Glutamatergic neuron (in vitro differentiated cells): ENCODE measurements around the gene TIMP2. TPM values are rescaled to one million over a fixed set of nuclear protein-coding genes. Genes with fewer than 3 reads are reported as not detected.

Experiments
- DNase-seq: peaks from one replicate; pipeline ENCODE4 v3.0.0; 2022
- H3K27ac Mint-ChIP-seq: one replicate; pipeline ENCODE4 v1.8.0; 2020; ENCODE audit warnings: mild to moderate bottlenecking, mixed read lengths, inconsistent platforms; ENCODE audit not compliant: unreplicated experiment
- H3K27me3 Mint-ChIP-seq: one replicate; pipeline ENCODE4 v1.8.0; 2020; ENCODE audit warnings: mild to moderate bottlenecking, moderate library complexity, mixed read lengths, inconsistent platforms; ENCODE audit not compliant: unreplicated experiment
- H3K36me3 Mint-ChIP-seq: one replicate; pipeline ENCODE4 v1.8.0; 2020; ENCODE audit warnings: mild to moderate bottlenecking, mixed read lengths, inconsistent platforms; ENCODE audit not compliant: unreplicated experiment
- H3K4me1 Mint-ChIP-seq: one replicate; pipeline ENCODE4 v1.8.0; 2020; ENCODE audit warnings: mild to moderate bottlenecking, low read depth, mixed read lengths, inconsistent platforms; ENCODE audit not compliant: unreplicated experiment
- H3K4me3 Mint-ChIP-seq: one replicate; pipeline ENCODE4 v1.8.0; 2020; ENCODE audit warnings: mild to moderate bottlenecking, mixed read lengths, inconsistent platforms; ENCODE audit not compliant: unreplicated experiment
- H3K9me3 Mint-ChIP-seq: one replicate; pipeline ENCODE4 v1.8.0; 2020; ENCODE audit warnings: mild to moderate bottlenecking, moderate library complexity, mixed read lengths, inconsistent platforms; ENCODE audit not compliant: unreplicated experiment
- total RNA-seq: library from RNA; stranded (reverse); fragmentation: NEBNext Ultra II Directional; extraction: Animal tissue kit (Norgen Biotek cat#: 25700); gene quantifications from one replicate; pipeline ENCODE4 v1.2.1, GENCODE V29; 2021; ENCODE audit not compliant: unreplicated experiment
- TF ChIP-seq, protein P1 (sequence below): fragments of 200-600 bp; sonication (generic); IDR thresholded peaks from one replicate; pipeline ENCODE4 v1.5.0; 2021; ENCODE audit not compliant: partially characterized antibody, unreplicated experiment

The TIMP2 gene
- total RNA-seq, 1 donor from 2014 or later: 121 TPM

DNA sequence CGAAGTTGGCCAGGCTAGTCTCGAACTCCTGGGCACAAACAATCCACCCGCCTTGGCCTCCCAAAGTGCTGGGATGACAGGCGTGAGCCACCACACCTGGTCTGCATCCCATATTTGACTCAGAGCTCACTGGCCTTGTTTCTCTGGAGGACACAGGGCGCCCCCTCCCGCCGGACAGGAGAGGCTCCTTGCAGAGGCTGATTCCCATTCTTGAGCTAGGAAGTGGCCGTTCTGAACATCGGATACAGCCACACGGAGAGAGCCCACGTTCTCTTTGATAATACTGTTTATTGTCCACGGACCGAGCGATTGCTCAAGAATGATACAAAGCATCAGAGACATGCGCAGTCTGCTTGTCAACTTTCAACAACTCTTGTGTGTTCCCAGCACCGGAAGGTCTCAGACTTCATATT lies 72.5 kb downstream of the TIMP2 start:
- no peak overlapping the region for H3K4me3 Mint-ChIP-seq
- no peaks in the 10 kb centered on the region for H3K36me3 Mint-ChIP-seq
- peaks cover 1% of the 10 kb centered on the region for H3K9me3 Mint-ChIP-seq
- DNase-seq: no peak
- H3K27me3 Mint-ChIP-seq: peaks cover 5% of the 10 kb centered on the region
- TF ChIP-seq, protein P1, sequence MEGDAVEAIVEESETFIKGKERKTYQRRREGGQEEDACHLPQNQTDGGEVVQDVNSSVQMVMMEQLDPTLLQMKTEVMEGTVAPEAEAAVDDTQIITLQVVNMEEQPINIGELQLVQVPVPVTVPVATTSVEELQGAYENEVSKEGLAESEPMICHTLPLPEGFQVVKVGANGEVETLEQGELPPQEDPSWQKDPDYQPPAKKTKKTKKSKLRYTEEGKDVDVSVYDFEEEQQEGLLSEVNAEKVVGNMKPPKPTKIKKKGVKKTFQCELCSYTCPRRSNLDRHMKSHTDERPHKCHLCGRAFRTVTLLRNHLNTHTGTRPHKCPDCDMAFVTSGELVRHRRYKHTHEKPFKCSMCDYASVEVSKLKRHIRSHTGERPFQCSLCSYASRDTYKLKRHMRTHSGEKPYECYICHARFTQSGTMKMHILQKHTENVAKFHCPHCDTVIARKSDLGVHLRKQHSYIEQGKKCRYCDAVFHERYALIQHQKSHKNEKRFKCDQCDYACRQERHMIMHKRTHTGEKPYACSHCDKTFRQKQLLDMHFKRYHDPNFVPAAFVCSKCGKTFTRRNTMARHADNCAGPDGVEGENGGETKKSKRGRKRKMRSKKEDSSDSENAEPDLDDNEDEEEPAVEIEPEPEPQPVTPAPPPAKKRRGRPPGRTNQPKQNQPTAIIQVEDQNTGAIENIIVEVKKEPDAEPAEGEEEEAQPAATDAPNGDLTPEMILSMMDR: no peak
- no peak overlapping the region for H3K27ac Mint-ChIP-seq
- no peaks in the 10 kb centered on the region for H3K4me1 Mint-ChIP-seq

DNA sequence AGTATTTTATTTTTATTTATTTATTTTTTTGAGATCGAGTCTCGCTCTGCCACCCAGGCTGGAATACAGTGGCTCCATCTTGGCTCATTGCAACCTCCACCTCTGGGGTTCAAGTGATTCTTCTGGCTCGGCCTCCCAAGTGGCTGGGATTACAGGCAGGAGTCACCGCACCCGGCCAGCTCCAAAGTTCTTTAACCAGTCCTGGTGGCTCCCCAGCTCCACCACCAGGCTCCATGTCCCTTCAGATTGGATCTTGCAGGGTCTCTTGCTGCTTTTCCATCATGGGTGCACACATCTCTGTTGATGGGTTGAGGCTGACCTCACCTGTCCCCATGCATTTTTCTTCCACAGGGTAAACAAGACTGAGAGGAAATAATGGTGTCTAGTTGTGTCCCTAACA lies 76.2 kb downstream of the TIMP2 start:
- Mint-ChIP-seq H3K27me3 (peaks cover 2% of the 10 kb centered on the region), H3K27ac (no peak overlapping the region), H3K4me1 (no peaks in the 10 kb centered on the region), H3K9me3 (no peaks in the 10 kb centered on the region), H3K36me3 (no peaks in the 10 kb centered on the region), H3K4me3 (no peak overlapping the region)
- no peak for DNase-seq
- TF ChIP-seq, protein P1: no peak

DNA sequence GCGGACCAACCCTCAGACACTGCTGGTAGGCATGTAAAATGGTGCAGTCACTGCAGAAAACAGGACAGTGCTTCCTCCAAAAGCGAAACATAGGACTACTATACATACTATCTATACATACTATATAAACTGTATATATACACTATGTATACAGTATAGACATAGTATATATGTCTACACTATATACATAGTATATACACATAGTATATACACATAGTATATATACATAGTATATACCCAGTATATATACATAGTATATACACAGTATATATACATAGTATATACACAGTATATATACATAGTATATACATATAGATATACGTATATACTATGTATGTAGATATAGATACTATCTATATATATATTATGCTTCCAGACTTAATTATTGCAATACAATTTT lies 78.1 kb downstream of the TIMP2 start:
- TF ChIP-seq, protein P1: no peak
- DNase-seq: no peak
- Mint-ChIP-seq H3K4me1 (no peaks in the 10 kb centered on the region), H3K36me3 (no peaks in the 10 kb centered on the region), H3K4me3 (no peak overlapping the region), H3K27me3 (peaks cover 2% of the 10 kb centered on the region), H3K9me3 (no peaks in the 10 kb centered on the region), H3K27ac (no peak overlapping the region)

DNA sequence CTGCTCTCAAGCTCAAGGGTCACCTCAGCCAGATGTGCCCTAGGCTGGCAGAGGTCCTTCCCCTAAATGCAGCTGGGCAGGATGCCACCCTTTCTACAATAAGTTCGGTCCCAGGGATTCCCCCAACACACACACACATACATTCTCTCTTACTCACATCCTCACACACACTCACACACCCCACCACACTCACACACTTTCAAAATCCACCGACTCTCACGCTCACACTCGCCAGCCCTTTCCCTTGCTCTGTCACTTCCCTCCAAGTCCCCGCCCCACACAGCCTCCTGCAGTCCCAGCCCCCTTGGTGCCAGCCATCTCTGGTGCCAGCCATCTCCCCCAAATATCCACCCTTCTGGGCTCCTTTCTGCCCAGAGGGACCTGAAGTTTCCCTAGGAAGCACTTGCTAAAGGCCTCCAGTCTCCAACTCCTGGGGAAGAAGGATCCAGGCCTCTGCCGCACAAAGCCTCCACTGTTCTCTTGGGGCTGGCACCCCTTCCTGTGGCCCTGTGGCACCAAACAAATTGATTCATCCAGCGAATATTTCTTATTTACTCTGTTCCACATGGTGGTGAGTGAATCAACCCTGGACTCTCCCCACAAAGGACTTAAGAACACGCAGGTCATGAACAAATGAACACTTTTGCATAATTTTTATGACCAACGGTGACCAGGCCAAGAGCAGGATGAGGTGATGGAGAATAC lies 80.7 kb downstream of the TIMP2 start:
- Mint-ChIP-seq H3K27ac (no peak overlapping the region), H3K27me3 (peaks cover 2% of the 10 kb centered on the region), H3K36me3 (no peaks in the 10 kb centered on the region), H3K4me1 (peaks cover 3% of the 10 kb centered on the region), H3K4me3 (no peak overlapping the region), H3K9me3 (peaks cover 6% of the 10 kb centered on the region)
- no peak for DNase-seq
- TF ChIP-seq, protein P1: no peak

DNA sequence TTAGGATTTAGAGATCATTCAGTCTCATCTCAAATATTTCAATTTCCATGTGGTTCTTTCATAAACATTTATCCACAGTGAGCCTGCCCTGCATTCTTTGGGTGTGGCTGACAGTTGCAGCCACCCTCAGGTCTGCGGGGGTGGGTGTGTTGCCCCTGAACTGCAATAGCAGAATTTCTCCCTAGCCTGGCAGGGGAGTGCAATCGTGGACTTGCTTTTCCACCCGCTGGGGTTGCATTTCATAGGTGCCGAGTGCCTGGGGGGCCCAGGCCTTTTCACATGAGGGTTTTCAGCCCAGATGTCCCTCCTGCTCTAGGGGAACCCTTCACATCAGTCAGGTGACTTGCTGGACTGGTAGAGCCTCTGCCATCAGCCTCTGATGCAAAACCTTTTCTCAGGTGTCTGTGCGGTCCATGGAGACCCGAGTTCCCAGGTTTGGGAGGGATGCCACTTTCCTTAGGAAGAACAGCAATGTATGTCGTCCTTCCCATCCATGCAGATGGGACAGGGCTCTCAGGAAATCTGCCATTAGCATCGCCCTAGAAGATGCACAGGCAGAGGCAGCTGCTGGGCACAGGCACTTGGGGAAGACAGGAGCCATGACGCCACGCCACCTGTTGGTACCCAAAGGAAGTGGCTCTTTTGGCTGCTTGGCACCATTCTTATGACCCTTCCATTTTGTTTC lies 82.2 kb downstream of the TIMP2 start:
- peak; percentile 66 for DNase-seq
- no peaks in the 10 kb centered on the region for H3K27me3 Mint-ChIP-seq
- H3K27ac Mint-ChIP-seq: no peak overlapping the region
- TF ChIP-seq, protein P1: peak; percentile 63
- H3K36me3 Mint-ChIP-seq: no peaks in the 10 kb centered on the region
- H3K4me3 Mint-ChIP-seq: no peak overlapping the region
- peaks cover 15% of the 10 kb centered on the region for H3K4me1 Mint-ChIP-seq
- peaks cover 7% of the 10 kb centered on the region for H3K9me3 Mint-ChIP-seq
